HepG2 (cell line): Measurements from ENCODE around the gene LRRC10B. TPM values are rescaled to one million over a fixed set of nuclear protein-coding genes. Genes with fewer than 3 reads are reported as not detected.

Experiments
- ARNT2 ChIP-seq: sonication (generic); formaldehyde crosslinking; IDR thresholded peaks from 2 replicates; pipeline ENCODE4 v1.8.0; 2022; ENCODE audit warnings: mild to moderate bottlenecking, low read depth, missing genetic modification reagents, moderate library complexity
- CHD4 ChIP-seq: fragments of 200-600 bp; sonication (generic); IDR thresholded peaks from 2 replicates; pipeline ENCODE4 v1.7.0; 2017; ENCODE audit warnings: mild to moderate bottlenecking, low read length, borderline replicate concordance
- GTF2F1 ChIP-seq: fragments of 150-350 bp; IDR thresholded peaks from 2 replicates; pipeline ENCODE4 v1.6.1; 2014; ENCODE audit warnings: low read length
- KDM5A ChIP-seq: fragments of 200-600 bp; sonication (generic); IDR thresholded peaks from 2 replicates; pipeline ENCODE4 v1.7.0; 2018; ENCODE audit warnings: antibody characterized with exemption, mild to moderate bottlenecking, low read length, borderline replicate concordance
- NFYC ChIP-seq: IDR thresholded peaks from 2 replicates; pipeline ENCODE4 v1.6.1; 2016; ENCODE audit warnings: missing genetic modification reagents, missing compliant biosample characterization
- SMYD3 ChIP-seq: sonication (generic); formaldehyde crosslinking; IDR thresholded peaks from 2 replicates; pipeline ENCODE4 v1.8.1; 2023; ENCODE audit warnings: mild to moderate bottlenecking, missing genetic modification reagents
- THAP11 ChIP-seq: IDR thresholded peaks from 2 replicates; pipeline ENCODE4 v1.6.1; 2016; ENCODE audit warnings: missing biosample characterization, missing genetic modification reagents
- ZNF10 ChIP-seq: sonication (generic); formaldehyde crosslinking; IDR thresholded peaks from 2 replicates; pipeline ENCODE4 v1.4.0; 2020; ENCODE audit warnings: mild to moderate bottlenecking, low read depth, missing genetic modification reagents, borderline replicate concordance
- ZNF260 ChIP-seq: sonication (generic); formaldehyde crosslinking; IDR thresholded peaks from 2 replicates; pipeline ENCODE4 v1.4.0; 2020; ENCODE audit warnings: missing genetic modification reagents, low read depth, mild to moderate bottlenecking, borderline replicate concordance
- ZNF34 ChIP-seq: sonication (generic); formaldehyde crosslinking; IDR thresholded peaks from 2 replicates; pipeline ENCODE4 v1.4.0; 2020; ENCODE audit warnings: mild to moderate bottlenecking, missing genetic modification reagents, borderline replicate concordance
- ZNF644 ChIP-seq: IDR thresholded peaks from 2 replicates; pipeline ENCODE4 v1.6.1; 2016; ENCODE audit warnings: low read depth
- ZNF670 ChIP-seq: sonication (generic); formaldehyde crosslinking; IDR thresholded peaks from 2 replicates; pipeline ENCODE4 v1.8.0; 2022; ENCODE audit warnings: mild to moderate bottlenecking, missing genetic modification reagents, borderline replicate concordance
- ZNF780A ChIP-seq: sonication (generic); formaldehyde crosslinking; IDR thresholded peaks from 2 replicates; pipeline ENCODE4 v1.8.0; 2022; ENCODE audit warnings: mild to moderate bottlenecking, missing genetic modification reagents, moderate library complexity
- ZSCAN29 ChIP-seq: sonication (generic); formaldehyde crosslinking; conservative IDR thresholded peaks from 2 replicates; pipeline ENCODE4 v1.4.0; 2020; ENCODE audit warnings: mild to moderate bottlenecking, missing genetic modification reagents
- ZSCAN9 ChIP-seq: IDR thresholded peaks from 2 replicates; pipeline ENCODE4 v1.6.1; 2016; ENCODE audit warnings: borderline replicate concordance
- polyA plus RNA-seq, 8 experiments: library from polyadenylated mRNA; depleted of rRNA in 3 of 8; stranded (reverse) in 7 of 8; unstranded in 1 of 8; fragments of >200 nt; fragmentation: Illumina TruSeq in 4 of 8; extraction: Trizol in 4 of 8; gene quantifications; 2 replicates each; pipeline versions ENCODE4 v1.2.1 to v1.2.3, GENCODE V29; 2011 to 2016; ENCODE audit warnings: low read depth in 4 of 8, missing spikeins in 1 of 8, mixed read lengths in 1 of 8; ENCODE audit not compliant: insufficient read depth in 1 of 8
- total RNA-seq, 5 experiments: library from RNA; depleted of rRNA; stranded (reverse); fragments of >200 nt; fragmentation: Illumina TruSeq; extraction: Trizol; gene quantifications; 2 replicates each; pipeline ENCODE4 v1.2.3, GENCODE V29; 2016; ENCODE audit warnings: low read depth in 1 of 5
- TF ChIP-seq, protein P1 (sequence below): sonication (generic); formaldehyde crosslinking; IDR thresholded peaks from 2 replicates; pipeline ENCODE4 v1.4.0; 2020; ENCODE audit warnings: missing genetic modification reagents, borderline replicate concordance
- TF ChIP-seq, protein P2 (sequence below): sonication (generic); formaldehyde crosslinking; IDR thresholded peaks from 2 replicates; pipeline ENCODE4 v1.4.0; 2020; ENCODE audit warnings: missing genetic modification reagents, borderline replicate concordance
- TF ChIP-seq, protein P3 (sequence below): IDR thresholded peaks from 2 replicates; pipeline ENCODE4 v1.6.1; 2016
- TF ChIP-seq, protein P4 (sequence below): sonication (generic); formaldehyde crosslinking; IDR thresholded peaks from 2 replicates; pipeline ENCODE4 v1.4.0; 2020; ENCODE audit warnings: missing genetic modification reagents

Gene LRRC10B
- total and polyA plus RNA-seq, 2 of the 13 experiments (the other 11 are each of a cell fraction or from before 2014, with no cell fraction given): not detected

DNA sequence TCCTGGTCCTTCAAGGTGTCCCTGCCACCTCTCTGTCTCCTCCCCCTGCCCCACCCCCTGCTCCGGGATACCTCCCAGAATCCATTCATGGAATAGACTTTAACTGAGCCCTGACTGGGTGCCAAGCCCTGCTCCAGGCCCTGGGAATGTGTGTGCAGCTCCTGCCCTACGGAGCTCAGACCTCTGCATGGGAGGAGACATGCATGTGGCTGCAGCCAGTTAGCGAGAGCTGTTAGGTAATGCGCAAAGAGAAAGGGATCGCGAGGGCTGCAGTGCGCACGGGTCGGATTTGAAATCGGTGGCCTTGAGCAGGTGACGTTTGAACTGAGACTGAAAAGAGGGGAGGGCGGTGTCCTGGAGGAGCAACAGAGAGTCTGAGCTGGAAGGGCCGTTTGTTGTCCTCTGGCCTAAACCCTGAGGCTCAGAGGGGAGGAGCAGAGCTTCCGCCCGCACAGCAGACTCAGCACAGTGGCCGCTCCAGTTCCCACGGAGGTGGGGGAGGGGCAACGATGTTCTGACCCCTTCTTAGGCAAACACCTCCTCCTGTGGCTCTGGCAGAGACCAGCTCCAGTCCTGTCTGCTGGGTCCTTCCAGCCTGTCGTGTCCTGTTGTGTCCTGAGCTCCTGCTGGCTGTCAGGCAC, 19.8 kb upstream of the LRRC10B start (continued):
- TF ChIP-seq ARNT2 (CRISPR knock-in tag): no peak
- TF ChIP-seq, protein P1, sequence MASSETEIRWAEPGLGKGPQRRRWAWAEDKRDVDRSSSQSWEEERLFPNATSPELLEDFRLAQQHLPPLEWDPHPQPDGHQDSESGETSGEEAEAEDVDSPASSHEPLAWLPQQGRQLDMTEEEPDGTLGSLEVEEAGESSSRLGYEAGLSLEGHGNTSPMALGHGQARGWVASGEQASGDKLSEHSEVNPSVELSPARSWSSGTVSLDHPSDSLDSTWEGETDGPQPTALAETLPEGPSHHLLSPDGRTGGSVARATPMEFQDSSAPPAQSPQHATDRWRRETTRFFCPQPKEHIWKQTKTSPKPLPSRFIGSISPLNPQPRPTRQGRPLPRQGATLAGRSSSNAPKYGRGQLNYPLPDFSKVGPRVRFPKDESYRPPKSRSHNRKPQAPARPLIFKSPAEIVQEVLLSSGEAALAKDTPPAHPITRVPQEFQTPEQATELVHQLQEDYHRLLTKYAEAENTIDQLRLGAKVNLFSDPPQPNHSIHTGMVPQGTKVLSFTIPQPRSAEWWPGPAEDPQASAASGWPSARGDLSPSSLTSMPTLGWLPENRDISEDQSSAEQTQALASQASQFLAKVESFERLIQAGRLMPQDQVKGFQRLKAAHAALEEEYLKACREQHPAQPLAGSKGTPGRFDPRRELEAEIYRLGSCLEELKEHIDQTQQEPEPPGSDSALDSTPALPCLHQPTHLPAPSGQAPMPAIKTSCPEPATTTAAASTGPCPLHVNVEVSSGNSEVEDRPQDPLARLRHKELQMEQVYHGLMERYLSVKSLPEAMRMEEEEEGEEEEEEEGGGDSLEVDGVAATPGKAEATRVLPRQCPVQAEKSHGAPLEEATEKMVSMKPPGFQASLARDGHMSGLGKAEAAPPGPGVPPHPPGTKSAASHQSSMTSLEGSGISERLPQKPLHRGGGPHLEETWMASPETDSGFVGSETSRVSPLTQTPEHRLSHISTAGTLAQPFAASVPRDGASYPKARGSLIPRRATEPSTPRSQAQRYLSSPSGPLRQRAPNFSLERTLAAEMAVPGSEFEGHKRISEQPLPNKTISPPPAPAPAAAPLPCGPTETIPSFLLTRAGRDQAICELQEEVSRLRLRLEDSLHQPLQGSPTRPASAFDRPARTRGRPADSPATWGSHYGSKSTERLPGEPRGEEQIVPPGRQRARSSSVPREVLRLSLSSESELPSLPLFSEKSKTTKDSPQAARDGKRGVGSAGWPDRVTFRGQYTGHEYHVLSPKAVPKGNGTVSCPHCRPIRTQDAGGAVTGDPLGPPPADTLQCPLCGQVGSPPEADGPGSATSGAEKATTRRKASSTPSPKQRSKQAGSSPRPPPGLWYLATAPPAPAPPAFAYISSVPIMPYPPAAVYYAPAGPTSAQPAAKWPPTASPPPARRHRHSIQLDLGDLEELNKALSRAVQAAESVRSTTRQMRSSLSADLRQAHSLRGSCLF (CRISPR knock-in tag): no peak
- TF ChIP-seq ZSCAN29 (CRISPR knock-in tag): no peak
- TF ChIP-seq GTF2F1: no peak
- TF ChIP-seq THAP11 (CRISPR knock-in tag): peak; percentile 55
- no peak for TF ChIP-seq KDM5A
- 0 out of 2 replicates have a peak, but pooled peaks have one; percentile 15 for TF ChIP-seq NFYC
- 0 out of 2 replicates have a peak, but pooled peaks have one; percentile 43 for TF ChIP-seq ZSCAN9
- no peak for TF ChIP-seq ZNF260 (CRISPR knock-in tag)
- 0 out of 2 replicates have a peak, but pooled peaks have one; percentile 20 for TF ChIP-seq ZNF644 (CRISPR knock-in tag)
- TF ChIP-seq ZNF670 (CRISPR knock-in tag): 0 out of 2 replicates have a peak, but pooled peaks have one; percentile 2
- TF ChIP-seq ZNF780A (CRISPR knock-in tag): no peak
- no peak for TF ChIP-seq ZNF10 (CRISPR knock-in tag)
- TF ChIP-seq, protein P2, sequence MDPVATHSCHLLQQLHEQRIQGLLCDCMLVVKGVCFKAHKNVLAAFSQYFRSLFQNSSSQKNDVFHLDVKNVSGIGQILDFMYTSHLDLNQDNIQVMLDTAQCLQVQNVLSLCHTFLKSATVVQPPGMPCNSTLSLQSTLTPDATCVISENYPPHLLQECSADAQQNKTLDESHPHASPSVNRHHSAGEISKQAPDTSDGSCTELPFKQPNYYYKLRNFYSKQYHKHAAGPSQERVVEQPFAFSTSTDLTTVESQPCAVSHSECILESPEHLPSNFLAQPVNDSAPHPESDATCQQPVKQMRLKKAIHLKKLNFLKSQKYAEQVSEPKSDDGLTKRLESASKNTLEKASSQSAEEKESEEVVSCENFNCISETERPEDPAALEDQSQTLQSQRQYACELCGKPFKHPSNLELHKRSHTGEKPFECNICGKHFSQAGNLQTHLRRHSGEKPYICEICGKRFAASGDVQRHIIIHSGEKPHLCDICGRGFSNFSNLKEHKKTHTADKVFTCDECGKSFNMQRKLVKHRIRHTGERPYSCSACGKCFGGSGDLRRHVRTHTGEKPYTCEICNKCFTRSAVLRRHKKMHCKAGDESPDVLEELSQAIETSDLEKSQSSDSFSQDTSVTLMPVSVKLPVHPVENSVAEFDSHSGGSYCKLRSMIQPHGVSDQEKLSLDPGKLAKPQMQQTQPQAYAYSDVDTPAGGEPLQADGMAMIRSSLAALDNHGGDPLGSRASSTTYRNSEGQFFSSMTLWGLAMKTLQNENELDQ: no peak
- TF ChIP-seq, protein P3, sequence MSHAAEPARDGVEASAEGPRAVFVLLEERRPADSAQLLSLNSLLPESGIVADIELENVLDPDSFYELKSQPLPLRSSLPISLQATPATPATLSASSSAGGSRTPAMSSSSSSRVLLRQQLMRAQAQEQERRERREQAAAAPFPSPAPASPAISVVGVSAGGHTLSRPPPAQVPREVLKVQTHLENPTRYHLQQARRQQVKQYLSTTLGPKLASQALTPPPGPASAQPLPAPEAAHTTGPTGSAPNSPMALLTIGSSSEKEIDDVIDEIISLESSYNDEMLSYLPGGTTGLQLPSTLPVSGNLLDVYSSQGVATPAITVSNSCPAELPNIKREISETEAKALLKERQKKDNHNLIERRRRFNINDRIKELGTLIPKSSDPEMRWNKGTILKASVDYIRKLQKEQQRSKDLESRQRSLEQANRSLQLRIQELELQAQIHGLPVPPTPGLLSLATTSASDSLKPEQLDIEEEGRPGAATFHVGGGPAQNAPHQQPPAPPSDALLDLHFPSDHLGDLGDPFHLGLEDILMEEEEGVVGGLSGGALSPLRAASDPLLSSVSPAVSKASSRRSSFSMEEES (CRISPR knock-in tag): peak; percentile 71
- TF ChIP-seq, protein P4, sequence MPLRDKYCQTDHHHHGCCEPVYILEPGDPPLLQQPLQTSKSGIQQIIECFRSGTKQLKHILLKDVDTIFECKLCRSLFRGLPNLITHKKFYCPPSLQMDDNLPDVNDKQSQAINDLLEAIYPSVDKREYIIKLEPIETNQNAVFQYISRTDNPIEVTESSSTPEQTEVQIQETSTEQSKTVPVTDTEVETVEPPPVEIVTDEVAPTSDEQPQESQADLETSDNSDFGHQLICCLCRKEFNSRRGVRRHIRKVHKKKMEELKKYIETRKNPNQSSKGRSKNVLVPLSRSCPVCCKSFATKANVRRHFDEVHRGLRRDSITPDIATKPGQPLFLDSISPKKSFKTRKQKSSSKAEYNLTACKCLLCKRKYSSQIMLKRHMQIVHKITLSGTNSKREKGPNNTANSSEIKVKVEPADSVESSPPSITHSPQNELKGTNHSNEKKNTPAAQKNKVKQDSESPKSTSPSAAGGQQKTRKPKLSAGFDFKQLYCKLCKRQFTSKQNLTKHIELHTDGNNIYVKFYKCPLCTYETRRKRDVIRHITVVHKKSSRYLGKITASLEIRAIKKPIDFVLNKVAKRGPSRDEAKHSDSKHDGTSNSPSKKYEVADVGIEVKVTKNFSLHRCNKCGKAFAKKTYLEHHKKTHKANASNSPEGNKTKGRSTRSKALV (CRISPR knock-in tag): peak; percentile 97
- 0 out of 2 replicates have a peak, but pooled peaks have one; percentile 30 for TF ChIP-seq ZNF34 (CRISPR knock-in tag)
- no peak for TF ChIP-seq CHD4
- no peak for TF ChIP-seq SMYD3 (CRISPR knock-in tag)
